ENCODE data around the gene ATXN1.

ATXN1 gene

GRCh38 chr6:16440636-16441212, 320.5 kb downstream of the ATXN1 start:
- TF ChIP-seq CTCF (IDR thresholded peaks at IDR 0.05; ENCODE audit: control extremely low read depth, extremely low read depth, low read depth, missing control alignments) = no peak
- no peak for DNase-seq (ENCODE audit: extremely low spot score)
- ChIA-PET POLR2A (no interaction called here), CTCF (interaction anchor here (0.8 to 1.2 kb wide), 2 partner anchors 17 to 44 kb away, joined by 3 read pairs; no protein-coding TSS in a partner anchor)

- no peak for TF ChIP-seq CTCF (IDR thresholded peaks at IDR 0.05; ENCODE audit: control extremely low read depth, extremely low read depth, low read depth, missing control alignments)
- ChIA-PET CTCF (interaction anchor here (0.9 to 1.6 kb wide), 3 partner anchors 11 to 29 kb away, joined by 3 to 4 read pairs (median 3); no protein-coding TSS in a partner anchor), POLR2A (interaction anchor here (0.7 kb wide), 1 partner anchor 19 kb away, joined by 3 read pairs; no protein-coding TSS in a partner anchor)
- DNase-seq (ENCODE audit: extremely low spot score) = peak; percentile 46
Observed at GRCh38 chr6:16438718-16439591, 322.3 kb downstream of the ATXN1 start.

GRCh38 chr6:16437984-16438383, 323.3 kb downstream of the ATXN1 start:
- no peak for DNase-seq (ENCODE audit: extremely low spot score)
- ChIA-PET CTCF (interaction anchor here (0.8 to 1.9 kb wide), 6 partner anchors 9 to 74 kb away, joined by 3 to 8 read pairs (median 4); no protein-coding TSS in a partner anchor), POLR2A (no interaction called here)
- no peak for TF ChIP-seq CTCF (IDR thresholded peaks at IDR 0.05; ENCODE audit: control extremely low read depth, extremely low read depth, low read depth, missing control alignments)

GRCh38 chr6:16437095-16437494, 324.2 kb downstream of the ATXN1 start:
- no peak for TF ChIP-seq CTCF (IDR thresholded peaks at IDR 0.05; ENCODE audit: control extremely low read depth, extremely low read depth, low read depth, missing control alignments)
- POLR2A ChIA-PET = no interaction called here
- DNase-seq (ENCODE audit: extremely low spot score) = no peak
- CTCF ChIA-PET = interaction anchor here (0.7 to 1.9 kb wide), 7 partner anchors 10 to 105 kb away, joined by 3 to 8 read pairs (median 4); no protein-coding TSS in a partner anchor

- ChIA-PET CTCF (interaction anchor here (1.3 to 1.9 kb wide), 4 partner anchors 10 to 105 kb away, joined by 3 to 8 read pairs (median 4); no protein-coding TSS in a partner anchor), POLR2A (no interaction called here)
- TF ChIP-seq CTCF (IDR thresholded peaks at IDR 0.05; ENCODE audit: control extremely low read depth, extremely low read depth, low read depth, missing control alignments) = no peak
- DNase-seq (ENCODE audit: extremely low spot score) = no peak
Observed at GRCh38 chr6:16436550-16436949, 324.7 kb downstream of the ATXN1 start.

- ChIA-PET POLR2A (interaction anchor here (0.6 kb wide), 1 partner anchor 58 kb away, joined by 5 read pairs; no protein-coding TSS in a partner anchor), CTCF (no interaction called here)
- DNase-seq (ENCODE audit: extremely low spot score) = no peak
- no peak for TF ChIP-seq CTCF (IDR thresholded peaks at IDR 0.05; ENCODE audit: control extremely low read depth, extremely low read depth, low read depth, missing control alignments)
Observed at GRCh38 chr6:16434885-16435284, 326.4 kb downstream of the ATXN1 start.

Data from GM10248 (cell line).